GM12865 (cell line): ENCODE data around the gene GSTA4.

Experiments
- DNase-seq: peaks from one replicate; pipeline ENCODE4 v3.0.0; 2010; ENCODE audit warnings: low read depth
- H3K4me3 ChIP-seq: 2 replicates; pipeline ENCODE4 v1.5.1; 2011; ENCODE audit warnings: mild to moderate bottlenecking, low read depth, low read length, control low read depth
- TF ChIP-seq, protein P1 (sequence below): IDR thresholded peaks from 2 replicates; pipeline ENCODE4 v1.5.1; 2011; ENCODE audit warnings: low read length, control low read depth, low read depth, inconsistent platforms; ENCODE audit not compliant: insufficient read depth; ENCODE audit errors: missing control alignments

The GSTA4 gene

DNA sequence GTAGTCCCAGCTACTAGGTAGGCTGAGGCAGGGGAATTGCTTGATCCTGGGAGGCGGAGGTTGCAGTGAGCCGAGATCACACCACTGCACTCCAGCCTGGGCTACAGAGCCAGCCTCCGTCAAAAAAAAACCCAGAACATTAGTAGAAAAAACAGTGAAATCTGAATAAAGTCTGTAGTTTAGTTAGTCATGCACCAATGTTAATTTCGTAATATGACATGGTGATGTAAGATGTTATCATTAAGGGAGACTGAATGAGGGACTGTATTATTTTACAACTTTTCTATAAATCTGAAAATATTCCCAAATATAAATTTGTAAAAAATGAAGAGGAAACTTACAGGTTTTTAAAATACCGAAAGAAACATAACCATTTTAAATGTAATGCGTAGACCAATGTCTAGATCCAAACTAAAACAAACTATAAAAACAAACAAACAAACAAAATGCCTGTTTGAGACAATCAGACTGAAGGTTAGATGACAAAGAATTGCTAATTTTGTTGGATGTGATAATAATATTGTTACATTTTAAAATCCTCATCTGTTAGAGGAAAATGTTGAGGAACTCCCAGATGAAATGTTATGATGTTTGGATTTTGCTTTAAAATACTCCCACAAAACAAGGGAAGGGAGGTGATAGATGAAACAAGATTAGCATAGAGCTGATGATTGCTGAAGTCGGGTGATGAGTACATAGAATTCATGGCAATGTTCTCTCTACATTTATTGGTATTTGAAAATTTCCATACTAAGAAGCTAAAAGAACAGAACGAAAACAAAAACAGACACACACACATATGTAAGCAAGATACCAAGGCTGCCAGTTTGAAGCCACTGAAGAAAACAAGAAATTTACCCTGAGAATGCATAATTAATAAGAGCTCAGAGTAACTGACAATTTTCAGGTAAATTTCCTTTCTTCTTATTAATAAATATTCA is 1.8 kb downstream of the GSTA4 start:
- DNase-seq = no peak
- TF ChIP-seq, protein P1, sequence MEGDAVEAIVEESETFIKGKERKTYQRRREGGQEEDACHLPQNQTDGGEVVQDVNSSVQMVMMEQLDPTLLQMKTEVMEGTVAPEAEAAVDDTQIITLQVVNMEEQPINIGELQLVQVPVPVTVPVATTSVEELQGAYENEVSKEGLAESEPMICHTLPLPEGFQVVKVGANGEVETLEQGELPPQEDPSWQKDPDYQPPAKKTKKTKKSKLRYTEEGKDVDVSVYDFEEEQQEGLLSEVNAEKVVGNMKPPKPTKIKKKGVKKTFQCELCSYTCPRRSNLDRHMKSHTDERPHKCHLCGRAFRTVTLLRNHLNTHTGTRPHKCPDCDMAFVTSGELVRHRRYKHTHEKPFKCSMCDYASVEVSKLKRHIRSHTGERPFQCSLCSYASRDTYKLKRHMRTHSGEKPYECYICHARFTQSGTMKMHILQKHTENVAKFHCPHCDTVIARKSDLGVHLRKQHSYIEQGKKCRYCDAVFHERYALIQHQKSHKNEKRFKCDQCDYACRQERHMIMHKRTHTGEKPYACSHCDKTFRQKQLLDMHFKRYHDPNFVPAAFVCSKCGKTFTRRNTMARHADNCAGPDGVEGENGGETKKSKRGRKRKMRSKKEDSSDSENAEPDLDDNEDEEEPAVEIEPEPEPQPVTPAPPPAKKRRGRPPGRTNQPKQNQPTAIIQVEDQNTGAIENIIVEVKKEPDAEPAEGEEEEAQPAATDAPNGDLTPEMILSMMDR = no peak
- H3K4me3 ChIP-seq = no peak overlapping the region

DNA sequence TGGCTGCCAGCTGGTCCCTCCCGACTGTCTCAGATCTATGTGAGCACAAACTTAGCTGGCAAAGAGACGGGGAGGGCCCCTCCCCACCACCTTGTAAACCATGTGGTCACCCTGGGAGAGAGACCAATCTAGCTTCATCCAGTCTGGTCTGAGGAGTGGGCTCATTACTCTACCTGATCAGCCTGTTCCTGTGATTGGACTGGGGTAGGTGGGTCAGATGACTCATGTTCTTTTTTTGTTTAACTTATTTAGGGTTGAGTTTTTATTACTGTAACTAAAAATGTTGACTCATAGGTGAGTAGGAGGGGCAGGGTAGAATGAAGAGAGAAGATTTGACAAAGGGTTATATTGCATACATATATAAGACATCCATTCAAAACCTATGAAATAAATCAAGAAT is 4.7 kb downstream of the GSTA4 start:
- DNase-seq = no peak

DNA sequence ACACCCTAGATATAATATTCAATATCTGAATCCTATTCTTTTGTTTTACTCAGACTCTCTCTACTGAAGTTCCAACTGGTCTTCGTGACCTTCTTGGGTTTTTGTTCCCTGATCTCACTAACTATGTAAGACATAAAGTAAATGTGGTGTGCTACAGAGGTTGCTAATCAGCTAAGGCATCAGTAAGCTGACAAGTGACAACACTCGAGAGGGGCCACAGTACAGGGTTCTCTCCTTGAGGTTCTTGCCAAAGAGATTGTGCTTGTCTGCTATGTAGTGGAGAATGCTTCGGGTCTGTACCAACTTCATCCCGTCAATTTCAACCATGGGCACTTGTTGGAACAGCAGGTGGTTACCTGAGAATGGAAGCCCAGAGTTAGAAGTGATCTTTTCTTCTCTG is 9.9 kb downstream of the GSTA4 start:
- no peak overlapping the region for H3K4me3 ChIP-seq
- no peak for DNase-seq
- TF ChIP-seq, protein P1 = no peak

More for the DNA sequence above, 4.7 kb downstream of the GSTA4 start:
- H3K4me3 ChIP-seq = no peak overlapping the region
- TF ChIP-seq, protein P1 = no peak

DNA sequence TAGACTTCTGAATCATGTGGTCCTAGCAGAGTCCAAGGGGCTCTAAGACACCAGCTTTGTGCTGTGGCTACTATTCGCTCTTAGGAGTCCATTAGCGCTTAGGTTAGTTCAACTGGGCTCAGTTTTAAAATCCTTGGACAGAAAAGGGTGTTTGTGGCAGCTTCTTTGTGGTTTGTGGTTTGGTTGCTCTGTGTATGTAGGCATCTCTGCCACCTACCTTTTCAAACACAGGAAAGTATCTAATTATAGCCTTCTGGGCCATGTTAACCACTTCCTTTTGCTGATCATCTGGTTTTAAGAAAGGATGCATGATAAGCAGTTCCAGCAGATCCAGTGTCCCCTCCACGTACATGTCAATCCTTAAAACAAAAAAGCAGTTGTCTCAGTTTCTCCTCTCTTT is 10.8 kb downstream of the GSTA4 start:
- DNase-seq = peak; percentile 48
- TF ChIP-seq, protein P1 = no peak

DNA sequence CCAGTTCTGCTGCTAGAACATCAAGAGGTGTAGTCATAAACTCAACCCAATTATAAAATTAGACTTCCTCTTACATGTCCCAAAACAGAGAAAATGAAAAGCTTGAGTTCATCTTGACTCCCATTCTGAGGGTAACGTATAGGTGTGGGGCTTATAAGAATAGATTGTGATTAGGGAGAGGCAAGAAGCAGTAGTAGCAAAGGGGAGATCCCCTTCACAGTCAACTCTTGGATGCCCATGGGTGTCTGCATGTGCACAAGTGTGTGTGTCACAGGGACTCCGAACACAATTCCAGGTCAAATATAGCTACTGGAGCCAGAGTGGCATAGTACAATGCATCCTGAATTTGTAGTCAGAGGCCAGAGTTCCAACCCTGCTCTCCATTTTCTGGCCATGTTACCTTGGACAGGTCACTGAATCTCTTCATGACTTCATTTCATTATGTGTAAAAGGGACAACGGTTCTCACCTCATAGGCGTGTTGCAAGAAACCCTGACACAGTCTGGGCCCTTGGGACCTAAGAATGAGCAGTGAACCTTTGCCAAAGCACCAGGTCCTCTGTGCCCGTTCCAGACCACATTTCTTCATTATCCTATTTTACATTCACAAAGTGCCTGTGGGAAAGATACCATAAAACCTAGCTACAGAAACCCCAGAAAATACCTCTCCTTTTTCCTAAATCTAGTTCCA is 11.8 kb downstream of the GSTA4 start:
- TF ChIP-seq, protein P1 = no peak
- no peak for DNase-seq
- H3K4me3 ChIP-seq = no peak overlapping the region

More for the DNA sequence above, 10.8 kb downstream of the GSTA4 start:
- no peak overlapping the region for H3K4me3 ChIP-seq

DNA sequence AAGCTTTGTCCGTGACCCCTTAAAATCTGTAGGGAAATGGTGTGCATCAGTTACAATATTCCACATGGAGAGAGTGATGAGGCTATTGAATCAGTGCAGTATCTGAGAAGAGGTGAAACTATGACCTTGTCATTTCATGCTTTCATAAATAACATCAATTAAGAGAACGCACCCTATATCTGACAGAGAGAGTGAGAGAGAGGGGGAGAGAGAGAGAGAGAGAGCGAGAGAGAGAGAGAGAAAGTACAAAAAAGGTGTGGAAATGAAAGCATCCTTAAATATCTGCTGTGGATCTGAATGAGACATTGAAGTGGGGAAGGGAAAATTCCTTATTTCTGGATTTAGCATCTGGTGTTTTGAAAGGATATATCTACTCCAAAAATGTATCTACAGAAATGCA is 12.4 kb downstream of the GSTA4 start:
- no peak overlapping the region for H3K4me3 ChIP-seq
- no peak for DNase-seq
- TF ChIP-seq, protein P1 = no peak
